Regular cardiac myocyte (primary cell): ENCODE data around the gene APOE. TPM values are rescaled to one million over a fixed set of nuclear protein-coding genes. Genes with fewer than 3 reads are reported as not detected.

Source experiments
- total RNA-seq: library from RNA; depleted of rRNA; stranded (reverse); fragments of >200 nt; gene quantifications from 2 replicates; pipeline ENCODE4 v1.2.3, GENCODE V29; 2014

The APOE gene
- total RNA-seq = 9.0 and 20.6 TPM in 2 replicates

GRCh38 chr19:44905437-44906160 is at the start of gene APOE:
APOE (plus strand) TSS chr19:44905796; CDS start chr19:44906625, 829 bp downstream.

GRCh38 chr19:44891016-44891882 is 14.3 kb upstream of the APOE start, which contains the start of gene TOMM40:
TOMM40 (plus strand) TSS chr19:44891254; CDS start chr19:44891416, 162 bp downstream.

GRCh38 chr19:44914433-44915206 is 9.0 kb downstream of the APOE start, which contains the start of gene APOC1:
APOC1 (plus strand) TSS chr19:44914608; CDS start chr19:44914892, 284 bp downstream.

GRCh38 chr19:44942067-44942571 is 36.5 kb downstream of the APOE start, which contains the start of gene APOC4:
APOC4 (plus strand) TSS chr19:44942237; CDS start chr19:44942278, 41 bp downstream.

GRCh38 chr19:44954649-44955504 is 49.3 kb downstream of the APOE start, which contains the start of gene CLPTM1:
CLPTM1 (plus strand) TSS chr19:44955380; CDS start chr19:44955396, 16 bp downstream.

Other genes starting within 250 kb of the APOE start
- gene CEACAM19, start 234.3 kb upstream of the APOE start, total RNA-seq = 1.1 and 1.3 TPM in 2 replicates
- gene CEACAM16, start 206.6 kb upstream of the APOE start, total RNA-seq = under 0.01 TPM in 1 of 2 replicates, not detected in the other
- 2.5 and 4.8 TPM in 2 replicates for gene BCL3, start 157.1 kb upstream of the APOE start, total RNA-seq
- under 0.01 TPM in 2 replicates for gene CBLC, start 127.9 kb upstream of the APOE start, total RNA-seq
- 5.4 and 8.2 TPM in 2 replicates for gene BCAM, start 96.7 kb upstream of the APOE start, total RNA-seq
- 60.9 and 65.0 TPM in 2 replicates for gene NECTIN2, start 59.5 kb upstream of the APOE start, total RNA-seq
- gene TOMM40, start 14.5 kb upstream of the APOE start, total RNA-seq = 36.9 and 94.9 TPM in 2 replicates
- 1.3 and 3.4 TPM in 2 replicates for gene APOC1, start 8.8 kb downstream of the APOE start, total RNA-seq
- gene APOC4, start 36.4 kb downstream of the APOE start, total RNA-seq = not detected in 2 replicates
- gene APOC2, start 40.3 kb downstream of the APOE start, total RNA-seq = not detected in 2 replicates
- 37.4 and 40.3 TPM in 2 replicates for gene CLPTM1, start 49.6 kb downstream of the APOE start, total RNA-seq
- gene RELB, start 95.7 kb downstream of the APOE start, total RNA-seq = 5.0 and 11.0 TPM in 2 replicates
- 9.9 and 11.9 TPM in 2 replicates for gene CLASRP, start 133.2 kb downstream of the APOE start, total RNA-seq
- under 0.01 TPM in 1 of 2 replicates, not detected in the other for gene ZNF296, start 170.7 kb downstream of the APOE start, total RNA-seq
- gene GEMIN7, start 173.5 kb downstream of the APOE start, total RNA-seq = 23.1 and 28.0 TPM in 2 replicates
- gene PPP1R37, start 187.4 kb downstream of the APOE start, total RNA-seq = 29.7 and 49.9 TPM in 2 replicates